Neuronal stem cell (in vitro differentiated cells): ENCODE measurements around the gene RALY.

Source experiments
- DNase-seq: peaks from one replicate; pipeline ENCODE4 v3.0.0-alpha.2; 2013; ENCODE audit warnings: low spot score
- H2AFZ ChIP-seq: one replicate; pipeline ENCODE4 v1.6.1; 2013; ENCODE audit warnings: mild to moderate bottlenecking, low read length, inconsistent platforms
- H2AK5ac ChIP-seq: 2 replicates; pipeline ENCODE4 v1.6.1; 2013; ENCODE audit warnings: low read depth, mild to moderate bottlenecking, inconsistent platforms, low read length, moderate library complexity, mixed read lengths
- H2BK120ac ChIP-seq: 2 replicates; pipeline ENCODE4 v1.6.1; 2013; ENCODE audit warnings: low read depth, mild to moderate bottlenecking, inconsistent platforms, low read length, moderate library complexity, mixed read lengths
- H2BK12ac ChIP-seq: one replicate; pipeline ENCODE4 v1.6.1; 2013; ENCODE audit warnings: low read length, inconsistent platforms
- H2BK15ac ChIP-seq: 2 replicates; pipeline ENCODE4 v1.6.1; 2013; ENCODE audit warnings: mild to moderate bottlenecking, low read length, inconsistent platforms, mixed read lengths
- H2BK5ac ChIP-seq: one replicate; pipeline ENCODE4 v1.6.1; 2013; ENCODE audit warnings: inconsistent platforms, mild to moderate bottlenecking, low read length, moderate library complexity
- H3K14ac ChIP-seq: one replicate; pipeline ENCODE4 v1.6.1; 2013; ENCODE audit warnings: low read length, inconsistent platforms
- H3K18ac ChIP-seq: 2 replicates; pipeline ENCODE4 v1.6.1; 2013; ENCODE audit warnings: low read length, inconsistent platforms
- H3K23ac ChIP-seq: 2 replicates; pipeline ENCODE4 v1.6.1; 2013; ENCODE audit warnings: low read depth, mild to moderate bottlenecking, mixed read lengths, low read length, inconsistent platforms; ENCODE audit not compliant: poor library complexity
- H3K27ac ChIP-seq: replicated peaks from 3 replicates; pipeline ENCODE4 v1.5.1; 2013; ENCODE audit warnings: low read length, inconsistent platforms
- H3K27me3 ChIP-seq, 3 experiments: 2 replicates each; pipeline ENCODE4 v1.6.1; 2013; ENCODE audit warnings: low read length in 3 of 3, mild to moderate bottlenecking in 2 of 3, inconsistent platforms in 1 of 3, low read depth in 1 of 3, mixed read lengths in 1 of 3, moderate library complexity in 1 of 3; ENCODE audit not compliant: control insufficient read depth in 3 of 3, insufficient read depth in 3 of 3
- H3K36me3 ChIP-seq, 2 donors: replicated peaks in 1 of 2; 2 replicates each; pipeline ENCODE4 v1.6.1; 2013; ENCODE audit warnings: low read length in 2 of 2; ENCODE audit not compliant: control insufficient read depth in 2 of 2, insufficient read depth in 2 of 2
- H3K4ac ChIP-seq: 2 replicates; pipeline ENCODE4 v1.6.1; 2013; ENCODE audit warnings: inconsistent platforms, mild to moderate bottlenecking, low read length, moderate library complexity
- H3K4me1 ChIP-seq, 2 donors: 1 replicate in 1 of 2; 2 replicates in 1 of 2; pipeline ENCODE4 v1.6.1; 2013; ENCODE audit warnings: low read length in 2 of 2, low read depth in 1 of 2; ENCODE audit not compliant: control insufficient read depth in 2 of 2, insufficient read depth in 1 of 2
- H3K4me2 ChIP-seq: one replicate; pipeline ENCODE4 v1.6.1; 2013; ENCODE audit warnings: mild to moderate bottlenecking, low read length, inconsistent platforms; ENCODE audit not compliant: insufficient read depth, poor library complexity, severe bottlenecking
- H3K4me3 ChIP-seq, 2 donors: 2 replicates each; pipeline ENCODE4 v1.5.1; 2013; ENCODE audit warnings: low read length in 2 of 2, mild to moderate bottlenecking in 2 of 2, inconsistent platforms in 1 of 2, moderate library complexity in 1 of 2
- H3K79me1 ChIP-seq: one replicate; pipeline ENCODE4 v1.6.1; 2013; ENCODE audit warnings: low read depth, mild to moderate bottlenecking, inconsistent platforms, low read length, moderate library complexity
- H3K9ac ChIP-seq: one replicate; pipeline ENCODE4 v1.6.1; 2013; ENCODE audit warnings: mild to moderate bottlenecking, low read depth, low read length, inconsistent platforms; ENCODE audit not compliant: poor library complexity
- H3K9me3 ChIP-seq, 2 donors: replicated peaks in 1 of 2; 2 replicates each; pipeline versions ENCODE3 to v1.6.1; 2013; ENCODE audit warnings: low read length in 2 of 2, mild to moderate bottlenecking in 2 of 2, inconsistent platforms in 1 of 2, low read depth in 1 of 2, mixed read lengths in 1 of 2, moderate library complexity in 1 of 2; ENCODE audit not compliant: control insufficient read depth in 2 of 2, insufficient read depth in 1 of 2
- H4K8ac ChIP-seq: one replicate; pipeline ENCODE4 v1.6.1; 2013; ENCODE audit warnings: low read depth, mild to moderate bottlenecking, inconsistent platforms, low read length, moderate library complexity
- H4K91ac ChIP-seq: one replicate; pipeline ENCODE4 v1.6.1; 2013; ENCODE audit warnings: low read length, low read depth, mild to moderate bottlenecking, inconsistent platforms; ENCODE audit not compliant: poor library complexity
- WGBS, 2 donors: extraction: QIAGEN DNeasy Blood & Tissue Kit; methylation state at CpG; one replicate each; pipeline ENCODE4 v1.1.7; 2013; ENCODE audit warnings: missing lambda C conversion rate in 2 of 2, mixed read lengths in 1 of 2; ENCODE audit not compliant: insufficient read length in 2 of 2, insufficient replicate concordance in 1 of 2; ENCODE audit errors: extremely low coverage in 2 of 2; 5-methylcytosine and 5-hydroxymethylcytosine counted together

Gene RALY

DNA sequence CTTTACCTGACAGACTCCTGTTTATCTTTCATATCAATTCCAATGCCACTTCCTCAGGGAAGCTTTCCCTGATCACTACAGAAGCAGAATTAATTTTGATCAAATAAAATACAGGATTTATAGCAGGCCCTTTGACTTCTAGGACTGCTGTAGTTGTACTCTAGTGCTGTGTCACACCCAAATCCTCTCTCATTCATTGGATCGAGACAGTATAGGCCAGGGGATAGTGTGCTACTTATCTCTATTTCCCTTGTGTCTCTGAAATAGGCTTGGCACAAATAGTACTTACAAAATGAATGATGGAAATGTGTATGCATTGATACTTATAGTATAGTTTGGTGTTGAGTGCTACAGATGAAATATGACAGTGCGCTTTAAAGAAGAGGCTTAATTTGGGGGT, 19.8 kb downstream of the RALY start:
- WGBS, 2 donors = no CpG with 5 or more reads among the region's 2 CpGs

DNA sequence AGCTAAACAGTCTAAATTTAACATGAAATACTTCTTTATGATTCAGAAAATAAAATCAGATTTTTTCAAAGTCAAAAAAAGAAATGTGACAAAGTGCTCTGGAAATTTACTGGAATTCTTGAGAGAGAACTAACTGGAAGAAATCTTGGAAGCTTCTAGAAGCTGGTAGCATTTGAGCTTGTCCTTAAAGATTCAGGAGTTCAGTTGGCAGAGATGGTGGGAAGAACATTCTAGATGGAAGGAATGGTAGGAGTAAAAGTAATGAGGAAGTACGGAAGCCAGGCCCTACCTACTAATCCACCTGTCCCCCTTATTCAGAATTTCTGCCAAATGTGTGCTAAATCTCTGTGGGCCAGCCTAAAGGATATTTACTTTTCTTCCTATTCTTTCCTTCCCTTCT, 21.2 kb downstream of the RALY start:
- no peak overlapping the region for H3K18ac ChIP-seq
- no peak overlapping the region for H2BK12ac ChIP-seq
- H2AFZ ChIP-seq = no peak overlapping the region
- no peak overlapping the region for H4K91ac ChIP-seq
- no peak overlapping the region for H2BK15ac ChIP-seq
- DNase-seq = no peak
- no peak overlapping the region for H2BK5ac ChIP-seq
- peaks cover 5 to 12% of the 10 kb centered on the region in 2 donors for H3K4me1 ChIP-seq
- peaks cover 0 to 11% of the 10 kb centered on the region in 2 donors for H3K9me3 ChIP-seq
- H3K4me2 ChIP-seq = no peak overlapping the region
- no CpG with 5 or more reads among the region's 1 CpG for WGBS, 2 donors
- no peak overlapping the region for H3K14ac ChIP-seq
- H3K9ac ChIP-seq = no peak overlapping the region
- H3K36me3 ChIP-seq = peaks cover 0 to 39% of the 10 kb centered on the region in 2 donors
- H3K4ac ChIP-seq = no peak overlapping the region
- H3K27ac ChIP-seq = no peak overlapping the region
- no peak overlapping the region for H4K8ac ChIP-seq
- no peak overlapping the region for H2BK120ac ChIP-seq
- H3K23ac ChIP-seq = no peak overlapping the region
- no peak overlapping the region for H2AK5ac ChIP-seq
- H3K79me1 ChIP-seq = peaks cover 3% of the 10 kb centered on the region
- no peaks in the 10 kb centered on the region for H3K27me3 ChIP-seq
- no peak overlapping the region for H3K4me3 ChIP-seq

More for the DNA sequence above, 19.8 kb downstream of the RALY start:
- Histone ChIP-seq H3K9me3 (peaks cover 0 to 11% of the 10 kb centered on the region in 2 donors), H3K27me3 (no peaks in the 10 kb centered on the region), H3K14ac (no peak overlapping the region), H3K79me1 (peaks cover 5% of the 10 kb centered on the region), H2BK120ac (no peak overlapping the region), H3K4ac (no peak overlapping the region), H2AFZ (no peak overlapping the region), H3K9ac (no peak overlapping the region), H3K4me2 (no peak overlapping the region), H3K27ac (no peak overlapping the region), H2BK5ac (no peak overlapping the region), H2BK15ac (no peak overlapping the region), H4K91ac (no peak overlapping the region), H3K4me1 (peaks cover 5 to 12% of the 10 kb centered on the region in 2 donors), H3K18ac (no peak overlapping the region), H2AK5ac (no peak overlapping the region), H3K4me3 (no peak overlapping the region), H3K36me3 (peaks cover 0 to 33% of the 10 kb centered on the region in 2 donors), H2BK12ac (no peak overlapping the region), H4K8ac (no peak overlapping the region), H3K23ac (no peak overlapping the region)
- no peak for DNase-seq

DNA sequence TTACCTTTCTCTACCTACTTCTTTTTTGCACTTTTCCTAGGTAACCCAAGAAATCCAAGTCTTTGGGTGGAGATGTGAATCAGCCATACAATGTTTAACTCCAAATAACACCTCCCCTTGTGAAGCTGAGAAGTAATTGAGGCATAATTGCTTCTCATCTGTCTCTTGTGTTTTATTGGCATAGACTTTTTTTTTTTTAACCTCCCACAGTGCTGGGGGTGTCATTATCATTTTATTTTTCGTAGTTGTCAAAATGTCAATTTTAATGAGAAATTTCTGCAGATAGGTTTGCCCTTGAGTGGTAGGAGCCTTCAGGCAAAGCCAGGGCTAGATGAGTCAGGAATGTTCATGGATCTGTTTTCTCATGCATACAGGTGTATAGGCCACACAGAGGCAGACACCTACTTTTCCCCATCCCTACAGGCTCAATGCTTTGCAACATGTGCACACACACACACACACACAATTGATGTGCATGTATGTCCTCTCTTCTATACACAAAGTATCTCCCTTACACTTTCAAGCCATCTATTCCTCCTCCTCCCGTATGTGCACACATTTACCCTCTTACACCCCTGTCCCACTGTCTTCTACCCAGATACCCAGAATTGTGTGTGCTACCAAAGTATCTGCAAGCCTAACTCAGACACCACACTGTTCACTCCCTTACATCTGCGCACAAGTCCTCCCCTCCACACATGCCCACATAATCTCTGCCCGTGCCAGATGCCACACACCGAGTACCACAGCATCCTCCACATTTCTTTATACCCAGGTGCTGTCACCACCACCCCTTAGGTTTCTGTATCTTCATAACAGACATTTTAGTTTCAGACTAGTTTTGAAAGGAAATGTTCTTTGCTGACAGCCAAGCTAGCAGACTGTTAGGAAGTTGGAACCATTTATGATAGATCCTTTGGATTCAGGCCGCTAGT, 22.0 kb downstream of the RALY start:
- peaks cover 3% of the 10 kb centered on the region for H3K79me1 ChIP-seq
- no peak overlapping the region for H3K27ac ChIP-seq
- no peak overlapping the region for H3K9ac ChIP-seq
- no peak overlapping the region for H4K91ac ChIP-seq
- H3K4me3 ChIP-seq = no peak overlapping the region
- H3K4me1 ChIP-seq = peaks cover 3 to 12% of the 10 kb centered on the region in 2 donors
- H2BK5ac ChIP-seq = no peak overlapping the region
- H2BK12ac ChIP-seq = no peak overlapping the region
- H3K9me3 ChIP-seq = peaks cover 0 to 16% of the 10 kb centered on the region in 2 donors
- no CpG with 5 or more reads among the region's 6 CpGs for WGBS, 2 donors
- no peak overlapping the region for H2BK15ac ChIP-seq
- H3K14ac ChIP-seq = no peak overlapping the region
- no peak overlapping the region for H3K18ac ChIP-seq
- DNase-seq = no peak
- H3K4me2 ChIP-seq = no peak overlapping the region
- peaks cover 0 to 39% of the 10 kb centered on the region in 2 donors for H3K36me3 ChIP-seq
- no peak overlapping the region for H2AK5ac ChIP-seq
- no peaks in the 10 kb centered on the region for H3K27me3 ChIP-seq
- no peak overlapping the region for H4K8ac ChIP-seq
- H3K23ac ChIP-seq = no peak overlapping the region
- no peak overlapping the region for H2AFZ ChIP-seq
- no peak overlapping the region for H3K4ac ChIP-seq
- H2BK120ac ChIP-seq = no peak overlapping the region

DNA sequence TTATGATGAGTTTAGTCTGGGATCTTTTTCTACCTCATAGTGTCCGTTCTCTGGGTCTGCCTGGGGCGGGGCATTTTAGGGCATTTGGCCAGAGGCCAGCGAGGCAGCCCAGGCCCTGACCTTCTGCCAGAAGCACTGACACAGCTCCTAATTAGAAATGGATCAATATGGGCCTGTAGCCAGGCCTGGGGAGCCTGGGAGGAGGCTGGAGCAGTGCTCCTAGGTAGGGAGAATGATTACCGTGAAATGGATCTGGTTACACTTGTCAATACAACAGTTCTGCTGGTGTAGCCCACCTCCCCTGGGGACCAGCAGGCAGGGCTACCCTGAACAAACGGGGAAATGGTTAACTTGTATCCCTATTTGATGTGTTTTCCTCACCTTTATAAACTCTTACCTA, 23.0 kb downstream of the RALY start:
- Histone ChIP-seq H2AK5ac (no peak overlapping the region), H3K4ac (no peak overlapping the region), H2BK15ac (no peak overlapping the region), H3K27me3 (no peaks in the 10 kb centered on the region), H3K4me1 (peaks cover 0 to 12% of the 10 kb centered on the region in 2 donors), H3K9ac (no peak overlapping the region), H3K79me1 (peaks cover 7% of the 10 kb centered on the region), H3K18ac (no peak overlapping the region), H2AFZ (no peak overlapping the region), H3K4me2 (no peak overlapping the region), H3K23ac (no peak overlapping the region), H4K91ac (no peak overlapping the region), H3K4me3 (no peak overlapping the region), H3K14ac (no peak overlapping the region), H2BK12ac (no peak overlapping the region), H2BK120ac (no peak overlapping the region), H2BK5ac (no peak overlapping the region), H3K36me3 (peaks cover 0 to 41% of the 10 kb centered on the region in 2 donors), H4K8ac (no peak overlapping the region), H3K27ac (no peak overlapping the region), H3K9me3 (peaks cover 2 to 19% of the 10 kb centered on the region in 2 donors)
- WGBS, 2 donors = no CpG with 5 or more reads among the region's 5 CpGs
- no peak for DNase-seq
